A549 treated with dexamethasone at 1 μM for 4 hours (cell line): ENCODE results near the gene PTAFR. TPM values are rescaled to one million over a fixed set of nuclear protein-coding genes. Genes with fewer than 3 reads are reported as not detected.

Source experiments
- total RNA-seq: library from RNA; stranded (reverse); fragments of 200-300 nt; extraction: Qiagen RNA extraction; gene quantifications from 5 replicates; pipeline ENCODE4 v1.2.3, GENCODE V29; 2022

The PTAFR gene
- 0.09 to 0.24 TPM (median 0.09 TPM) in 5 replicates for total RNA-seq

GRCh38 chr1:28176492-28177470, at the start of gene PTAFR:
Gene PTAFR (minus strand): TSS chr1:28176690. CDS start chr1:28151021, 25,669 bp downstream.

Other genes starting within 250 kb of the PTAFR start
- gene SMPDL3B, start 241.7 kb downstream of the PTAFR start, total RNA-seq = 1.4 to 1.9 TPM (median 1.5 TPM) in 5 replicates
- gene XKR8, start 216.7 kb downstream of the PTAFR start, total RNA-seq = 4.4 to 6.4 TPM (median 5.5 TPM) in 5 replicates
- gene EYA3, start 88.1 kb downstream of the PTAFR start, total RNA-seq = 5.5 to 7.4 TPM (median 6.3 TPM) in 5 replicates
- gene DNAJC8, start 56.3 kb upstream of the PTAFR start, total RNA-seq = 67.4 to 77.3 TPM (median 72.2 TPM) in 5 replicates
- gene ATP5IF1, start 59.4 kb upstream of the PTAFR start, total RNA-seq = 147 to 173 TPM (median 154 TPM) in 5 replicates
- gene SESN2, start 82.8 kb upstream of the PTAFR start, total RNA-seq = 6.0 to 9.8 TPM (median 7.3 TPM) in 5 replicates
- gene MED18, start 152.3 kb upstream of the PTAFR start, total RNA-seq = 13.3 to 17.8 TPM (median 16.6 TPM) in 5 replicates
- 25.0 to 31.9 TPM (median 29.5 TPM) in 5 replicates for gene PHACTR4, start 193.1 kb upstream of the PTAFR start, total RNA-seq